Stomach smooth muscle (tissue), 2 donors: ENCODE measurements around the gene BMP10.

Experiments used
- H3K27ac ChIP-seq: one replicate; pipeline ENCODE4 v1.7.0; 2013; ENCODE audit warnings: mild to moderate bottlenecking, low read length, inconsistent platforms
- H3K27me3 ChIP-seq, 2 donors: one replicate each; pipeline ENCODE4 v1.7.0; 2013; ENCODE audit warnings: low read length in 2 of 2; ENCODE audit not compliant: insufficient read depth in 2 of 2, control insufficient read depth in 1 of 2
- H3K36me3 ChIP-seq, 2 donors: one replicate each; pipeline ENCODE4 v1.7.0; 2013; ENCODE audit warnings: low read length in 2 of 2; ENCODE audit not compliant: control insufficient read depth in 2 of 2, insufficient read depth in 2 of 2
- H3K4me1 ChIP-seq: one replicate; pipeline ENCODE4 v1.7.0; 2013; ENCODE audit warnings: low read length; ENCODE audit not compliant: control insufficient read depth, insufficient read depth
- H3K4me3 ChIP-seq, 2 donors: one replicate each; pipeline ENCODE4 v1.7.0; 2013; ENCODE audit warnings: low read length in 2 of 2
- H3K9ac ChIP-seq, 2 donors: one replicate each; pipeline ENCODE4 v1.7.0; 2013; ENCODE audit warnings: low read length in 2 of 2, mild to moderate bottlenecking in 1 of 2
- H3K9me3 ChIP-seq, 2 donors: one replicate each; pipeline ENCODE4 v1.7.0; 2013; ENCODE audit warnings: low read length in 2 of 2; ENCODE audit not compliant: control insufficient read depth in 2 of 2
- donor health status: healthy.
- donor health status: Pancreatic carcinoma.

BMP10 gene

GRCh38 chr2:68822207-68822872 is 48.9 kb downstream of the BMP10 start:
- H3K27ac ChIP-seq, result no peak overlapping the region
- H3K9ac ChIP-seq, result no peak overlapping the region
- H3K4me1 ChIP-seq, result no peaks in the 10 kb centered on the region
- no peaks in the 10 kb centered on the region for H3K9me3 ChIP-seq
- no peaks in the 10 kb centered on the region for H3K27me3 ChIP-seq
- no peaks in the 10 kb centered on the region for H3K36me3 ChIP-seq
- no peak overlapping the region for H3K4me3 ChIP-seq

GRCh38 chr2:68819556-68819955 is 51.6 kb downstream of the BMP10 start:
- Histone ChIP-seq H3K9me3 (no peaks in the 10 kb centered on the region), H3K36me3 (no peaks in the 10 kb centered on the region), H3K27ac (no peak overlapping the region), H3K27me3 (no peaks in the 10 kb centered on the region), H3K9ac (no peak overlapping the region), H3K4me3 (no peak overlapping the region), H3K4me1 (no peaks in the 10 kb centered on the region)

- H3K36me3 ChIP-seq, result no peaks in the 10 kb centered on the region
- no peaks in the 10 kb centered on the region for H3K4me1 ChIP-seq
- H3K9ac ChIP-seq, result no peak overlapping the region
- no peak overlapping the region for H3K4me3 ChIP-seq
- H3K27ac ChIP-seq, result no peak overlapping the region
- no peaks in the 10 kb centered on the region for H3K9me3 ChIP-seq
- H3K27me3 ChIP-seq, result no peaks in the 10 kb centered on the region
These were observed 53.9 kb downstream of the BMP10 start for GRCh38 chr2:68817306-68817705.
